GM12878 (cell line): ENCODE measurements around the gene HS3ST1. TPM values are rescaled to one million over a fixed set of nuclear protein-coding genes. Genes with fewer than 3 reads are reported as not detected.

ENCODE experiments used
- CHD2 ChIP-seq: IDR thresholded peaks from 2 replicates; pipeline ENCODE4 v1.6.1; 2011; ENCODE audit warnings: low read depth, low read length, improper control_type of control experiment, borderline replicate concordance
- CHD4 ChIP-seq: fragments of 200-600 bp; sonication (generic); IDR thresholded peaks from 2 replicates; pipeline ENCODE4 v1.6.1; 2016; ENCODE audit warnings: mild to moderate bottlenecking
- FOXM1 ChIP-seq: IDR thresholded peaks from 2 replicates; pipeline ENCODE4 v1.6.1; 2012; ENCODE audit warnings: low read depth, mild to moderate bottlenecking, inconsistent platforms, low read length, moderate library complexity
- HDGF ChIP-seq: fragments of 450-650 bp; IDR thresholded peaks from 2 replicates; pipeline ENCODE4 v1.6.1; 2016; ENCODE audit warnings: antibody characterized with exemption
- PML ChIP-seq: IDR thresholded peaks from 2 replicates; pipeline ENCODE4 v1.6.1; 2012; ENCODE audit warnings: low read length, inconsistent platforms
- RCOR1 ChIP-seq: conservative IDR thresholded peaks from 2 replicates; pipeline ENCODE4 v1.6.1; 2012; ENCODE audit warnings: low read depth, low read length, improper control_type of control experiment
- SREBF1 ChIP-seq: IDR thresholded peaks from 2 replicates; pipeline ENCODE4 v1.6.1; 2012; ENCODE audit warnings: mild to moderate bottlenecking, low read length
- ZNF274 ChIP-seq: IDR thresholded peaks from one replicate; pipeline ENCODE4 v1.8.0; 2011; ENCODE audit not compliant: insufficient read length, insufficient read depth
- polyA plus RNA-seq, 11 experiments: library from polyadenylated mRNA; depleted of rRNA in 4 of 11; unstranded in 6 of 11; stranded (reverse) in 5 of 11; fragments of >200 nt; fragmentation: Nextera tagmentation in 4 of 11; fragmentation: Illumina TruSeq in 1 of 11; extraction: Ambion mirVana in 4 of 11; extraction: Trizol in 1 of 11; gene quantifications; 1 replicate in 1 of 11; 2 replicates in 10 of 11; pipeline versions ENCODE4 v1.2.1 to v1.2.3, GENCODE V29; 2011 to 2016; ENCODE audit warnings: inconsistent platforms in 2 of 11, missing spikeins in 2 of 11, low read depth in 1 of 11
- total RNA-seq, 4 experiments: library from RNA; depleted of rRNA in 3 of 4; stranded (reverse); fragments of >200 nt in 3 of 4; fragmentation: Illumina TruSeq in 1 of 4; extraction: Trizol in 1 of 4; gene quantifications; 2 replicates each; pipeline versions ENCODE4 v1.2.1 to v1.2.3, GENCODE V29; 2013 to 2021
- TF ChIP-seq, protein P1 (sequence below): IDR thresholded peaks from 2 replicates; pipeline ENCODE4 v1.6.1; 2012; ENCODE audit warnings: improper control_type of control experiment, low read depth, low read length; ENCODE audit not compliant: insufficient replicate concordance
- TF ChIP-seq, protein P2 (sequence below): fragments of 450-650 bp; IDR thresholded peaks from 2 replicates; pipeline ENCODE4 v1.6.1; 2017; ENCODE audit warnings: mild to moderate bottlenecking, moderate library complexity
- TF ChIP-seq, protein P3 (sequence below): IDR thresholded peaks from 2 replicates; pipeline ENCODE4 v1.6.1; 2011; ENCODE audit warnings: borderline replicate concordance, low read depth, mild to moderate bottlenecking, moderate library complexity, mixed read lengths, low read length; ENCODE audit not compliant: insufficient read depth; ENCODE audit errors: extremely low read length

The HS3ST1 gene
- total and polyA plus RNA-seq, 10 of the 15 experiments (the other 5 are each of a cell fraction or from before 2014, with no cell fraction given): 0.03 to 0.65 (median 0.13) TPM

GRCh38 chr4:11399461-11399971, 29.2 kb downstream of the HS3ST1 start (continued):
- TF ChIP-seq, protein P1, sequence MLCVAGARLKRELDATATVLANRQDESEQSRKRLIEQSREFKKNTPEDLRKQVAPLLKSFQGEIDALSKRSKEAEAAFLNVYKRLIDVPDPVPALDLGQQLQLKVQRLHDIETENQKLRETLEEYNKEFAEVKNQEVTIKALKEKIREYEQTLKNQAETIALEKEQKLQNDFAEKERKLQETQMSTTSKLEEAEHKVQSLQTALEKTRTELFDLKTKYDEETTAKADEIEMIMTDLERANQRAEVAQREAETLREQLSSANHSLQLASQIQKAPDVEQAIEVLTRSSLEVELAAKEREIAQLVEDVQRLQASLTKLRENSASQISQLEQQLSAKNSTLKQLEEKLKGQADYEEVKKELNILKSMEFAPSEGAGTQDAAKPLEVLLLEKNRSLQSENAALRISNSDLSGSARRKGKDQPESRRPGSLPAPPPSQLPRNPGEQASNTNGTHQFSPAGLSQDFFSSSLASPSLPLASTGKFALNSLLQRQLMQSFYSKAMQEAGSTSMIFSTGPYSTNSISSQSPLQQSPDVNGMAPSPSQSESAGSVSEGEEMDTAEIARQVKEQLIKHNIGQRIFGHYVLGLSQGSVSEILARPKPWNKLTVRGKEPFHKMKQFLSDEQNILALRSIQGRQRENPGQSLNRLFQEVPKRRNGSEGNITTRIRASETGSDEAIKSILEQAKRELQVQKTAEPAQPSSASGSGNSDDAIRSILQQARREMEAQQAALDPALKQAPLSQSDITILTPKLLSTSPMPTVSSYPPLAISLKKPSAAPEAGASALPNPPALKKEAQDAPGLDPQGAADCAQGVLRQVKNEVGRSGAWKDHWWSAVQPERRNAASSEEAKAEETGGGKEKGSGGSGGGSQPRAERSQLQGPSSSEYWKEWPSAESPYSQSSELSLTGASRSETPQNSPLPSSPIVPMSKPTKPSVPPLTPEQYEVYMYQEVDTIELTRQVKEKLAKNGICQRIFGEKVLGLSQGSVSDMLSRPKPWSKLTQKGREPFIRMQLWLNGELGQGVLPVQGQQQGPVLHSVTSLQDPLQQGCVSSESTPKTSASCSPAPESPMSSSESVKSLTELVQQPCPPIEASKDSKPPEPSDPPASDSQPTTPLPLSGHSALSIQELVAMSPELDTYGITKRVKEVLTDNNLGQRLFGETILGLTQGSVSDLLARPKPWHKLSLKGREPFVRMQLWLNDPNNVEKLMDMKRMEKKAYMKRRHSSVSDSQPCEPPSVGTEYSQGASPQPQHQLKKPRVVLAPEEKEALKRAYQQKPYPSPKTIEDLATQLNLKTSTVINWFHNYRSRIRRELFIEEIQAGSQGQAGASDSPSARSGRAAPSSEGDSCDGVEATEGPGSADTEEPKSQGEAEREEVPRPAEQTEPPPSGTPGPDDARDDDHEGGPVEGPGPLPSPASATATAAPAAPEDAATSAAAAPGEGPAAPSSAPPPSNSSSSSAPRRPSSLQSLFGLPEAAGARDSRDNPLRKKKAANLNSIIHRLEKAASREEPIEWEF: no peak
- TF ChIP-seq, protein P2, sequence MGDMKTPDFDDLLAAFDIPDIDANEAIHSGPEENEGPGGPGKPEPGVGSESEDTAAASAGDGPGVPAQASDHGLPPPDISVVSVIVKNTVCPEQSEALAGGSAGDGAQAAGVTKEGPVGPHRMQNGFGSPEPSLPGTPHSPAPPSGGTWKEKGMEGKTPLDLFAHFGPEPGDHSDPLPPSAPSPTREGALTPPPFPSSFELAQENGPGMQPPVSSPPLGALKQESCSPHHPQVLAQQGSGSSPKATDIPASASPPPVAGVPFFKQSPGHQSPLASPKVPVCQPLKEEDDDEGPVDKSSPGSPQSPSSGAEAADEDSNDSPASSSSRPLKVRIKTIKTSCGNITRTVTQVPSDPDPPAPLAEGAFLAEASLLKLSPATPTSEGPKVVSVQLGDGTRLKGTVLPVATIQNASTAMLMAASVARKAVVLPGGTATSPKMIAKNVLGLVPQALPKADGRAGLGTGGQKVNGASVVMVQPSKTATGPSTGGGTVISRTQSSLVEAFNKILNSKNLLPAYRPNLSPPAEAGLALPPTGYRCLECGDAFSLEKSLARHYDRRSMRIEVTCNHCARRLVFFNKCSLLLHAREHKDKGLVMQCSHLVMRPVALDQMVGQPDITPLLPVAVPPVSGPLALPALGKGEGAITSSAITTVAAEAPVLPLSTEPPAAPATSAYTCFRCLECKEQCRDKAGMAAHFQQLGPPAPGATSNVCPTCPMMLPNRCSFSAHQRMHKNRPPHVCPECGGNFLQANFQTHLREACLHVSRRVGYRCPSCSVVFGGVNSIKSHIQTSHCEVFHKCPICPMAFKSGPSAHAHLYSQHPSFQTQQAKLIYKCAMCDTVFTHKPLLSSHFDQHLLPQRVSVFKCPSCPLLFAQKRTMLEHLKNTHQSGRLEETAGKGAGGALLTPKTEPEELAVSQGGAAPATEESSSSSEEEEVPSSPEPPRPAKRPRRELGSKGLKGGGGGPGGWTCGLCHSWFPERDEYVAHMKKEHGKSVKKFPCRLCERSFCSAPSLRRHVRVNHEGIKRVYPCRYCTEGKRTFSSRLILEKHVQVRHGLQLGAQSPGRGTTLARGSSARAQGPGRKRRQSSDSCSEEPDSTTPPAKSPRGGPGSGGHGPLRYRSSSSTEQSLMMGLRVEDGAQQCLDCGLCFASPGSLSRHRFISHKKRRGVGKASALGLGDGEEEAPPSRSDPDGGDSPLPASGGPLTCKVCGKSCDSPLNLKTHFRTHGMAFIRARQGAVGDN: no peak
- TF ChIP-seq RCOR1: no peak
- no peak for TF ChIP-seq CHD4
- TF ChIP-seq CHD2: no peak
- no peak for TF ChIP-seq PML
- TF ChIP-seq HDGF: no peak
- no peak for TF ChIP-seq SREBF1
- TF ChIP-seq, protein P3, sequence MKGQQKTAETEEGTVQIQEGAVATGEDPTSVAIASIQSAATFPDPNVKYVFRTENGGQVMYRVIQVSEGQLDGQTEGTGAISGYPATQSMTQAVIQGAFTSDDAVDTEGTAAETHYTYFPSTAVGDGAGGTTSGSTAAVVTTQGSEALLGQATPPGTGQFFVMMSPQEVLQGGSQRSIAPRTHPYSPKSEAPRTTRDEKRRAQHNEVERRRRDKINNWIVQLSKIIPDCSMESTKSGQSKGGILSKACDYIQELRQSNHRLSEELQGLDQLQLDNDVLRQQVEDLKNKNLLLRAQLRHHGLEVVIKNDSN: no peak
- TF ChIP-seq ZNF274: no peak
- no peak for TF ChIP-seq FOXM1
